Measurements from ENCODE around the gene MMRN2.
A peak's percentile ranks its signal among the peaks of the same experiment; 100 is the strongest.
"Not testable (repeated sequence)": the region's sequence is repeated elsewhere in the genome, so short reads cannot be mapped to it uniquely, and the experiment has no call there.

The MMRN2 gene, protein sequence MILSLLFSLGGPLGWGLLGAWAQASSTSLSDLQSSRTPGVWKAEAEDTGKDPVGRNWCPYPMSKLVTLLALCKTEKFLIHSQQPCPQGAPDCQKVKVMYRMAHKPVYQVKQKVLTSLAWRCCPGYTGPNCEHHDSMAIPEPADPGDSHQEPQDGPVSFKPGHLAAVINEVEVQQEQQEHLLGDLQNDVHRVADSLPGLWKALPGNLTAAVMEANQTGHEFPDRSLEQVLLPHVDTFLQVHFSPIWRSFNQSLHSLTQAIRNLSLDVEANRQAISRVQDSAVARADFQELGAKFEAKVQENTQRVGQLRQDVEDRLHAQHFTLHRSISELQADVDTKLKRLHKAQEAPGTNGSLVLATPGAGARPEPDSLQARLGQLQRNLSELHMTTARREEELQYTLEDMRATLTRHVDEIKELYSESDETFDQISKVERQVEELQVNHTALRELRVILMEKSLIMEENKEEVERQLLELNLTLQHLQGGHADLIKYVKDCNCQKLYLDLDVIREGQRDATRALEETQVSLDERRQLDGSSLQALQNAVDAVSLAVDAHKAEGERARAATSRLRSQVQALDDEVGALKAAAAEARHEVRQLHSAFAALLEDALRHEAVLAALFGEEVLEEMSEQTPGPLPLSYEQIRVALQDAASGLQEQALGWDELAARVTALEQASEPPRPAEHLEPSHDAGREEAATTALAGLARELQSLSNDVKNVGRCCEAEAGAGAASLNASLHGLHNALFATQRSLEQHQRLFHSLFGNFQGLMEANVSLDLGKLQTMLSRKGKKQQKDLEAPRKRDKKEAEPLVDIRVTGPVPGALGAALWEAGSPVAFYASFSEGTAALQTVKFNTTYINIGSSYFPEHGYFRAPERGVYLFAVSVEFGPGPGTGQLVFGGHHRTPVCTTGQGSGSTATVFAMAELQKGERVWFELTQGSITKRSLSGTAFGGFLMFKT

DNA sequence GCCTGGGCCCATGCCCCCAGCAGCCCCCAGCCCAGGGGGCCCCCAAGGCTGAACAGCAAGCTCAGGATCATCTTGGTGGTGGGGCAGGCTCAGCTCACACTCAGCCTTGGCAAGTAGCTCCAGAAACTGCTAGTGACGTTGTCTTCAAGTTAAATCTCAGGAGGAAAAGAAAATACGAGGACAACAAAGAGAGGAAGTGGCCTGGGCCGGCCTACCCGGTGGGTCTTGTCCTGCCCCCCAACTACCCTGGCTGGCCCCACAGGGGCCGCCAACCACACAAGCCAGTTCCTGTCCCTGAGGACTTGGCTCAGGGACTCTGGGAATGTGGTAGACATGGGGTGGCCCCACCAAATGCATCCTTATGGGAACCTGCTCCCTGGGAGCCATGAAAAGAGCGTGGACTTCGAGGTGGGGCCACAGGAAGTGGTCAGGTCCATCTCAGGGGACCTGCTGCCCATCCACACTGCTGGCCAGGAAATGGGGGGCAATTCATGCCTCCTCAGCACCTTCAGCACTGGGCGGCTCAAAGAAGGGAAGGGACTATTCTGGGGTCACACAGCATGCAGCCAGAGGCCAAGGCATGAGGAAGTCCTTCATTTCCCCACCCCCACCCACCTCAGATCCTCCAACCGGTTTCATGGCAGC is at the start of gene MMRN2:
TSS of gene MMRN2 (minus strand) at position 145 of the 645 bp plus-strand sequence. CDS start at position 71, 74 bp downstream.
- DNase-seq, result no peak

DNA sequence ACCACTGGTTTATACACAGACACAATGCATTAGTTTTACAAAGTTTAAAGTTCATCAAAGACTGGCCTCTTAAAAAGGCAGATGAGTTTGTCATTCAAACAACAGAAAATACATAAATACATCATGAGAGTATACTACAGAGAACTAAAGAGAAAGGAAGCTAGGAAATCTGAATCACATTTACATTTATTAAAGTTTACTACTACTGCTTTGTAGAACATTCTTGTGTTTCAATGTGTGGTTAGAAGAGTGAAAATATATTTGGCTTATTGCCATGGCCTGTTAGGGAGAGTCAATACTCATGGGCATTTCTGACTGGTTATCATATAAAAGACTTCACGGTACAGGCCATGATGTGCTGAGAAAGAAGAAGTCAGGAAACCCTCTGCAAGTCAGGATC is 49.7 kb upstream of the MMRN2 start:
- not testable (repeated sequence) for DNase-seq

DNA sequence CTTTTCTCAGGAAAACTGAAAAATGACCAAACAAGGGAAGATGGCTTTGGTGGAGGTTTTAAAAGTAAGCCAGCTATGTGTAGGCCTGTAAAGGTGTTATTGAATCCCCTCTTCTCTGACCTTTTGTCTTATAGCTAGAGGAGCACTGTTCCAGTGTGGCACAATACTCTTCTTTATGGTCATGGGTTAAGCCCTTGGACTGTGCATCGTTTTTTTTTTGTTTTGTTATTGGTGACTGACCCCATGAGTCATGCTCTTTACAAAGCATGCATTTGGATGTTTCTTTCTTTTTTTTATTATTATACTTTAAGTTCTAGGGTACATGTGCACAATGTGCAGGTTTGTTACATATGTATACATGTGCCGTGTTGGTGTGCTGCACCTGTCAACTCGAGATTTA is 43.1 kb upstream of the MMRN2 start:
- peak; percentile 80 for DNase-seq

DNA sequence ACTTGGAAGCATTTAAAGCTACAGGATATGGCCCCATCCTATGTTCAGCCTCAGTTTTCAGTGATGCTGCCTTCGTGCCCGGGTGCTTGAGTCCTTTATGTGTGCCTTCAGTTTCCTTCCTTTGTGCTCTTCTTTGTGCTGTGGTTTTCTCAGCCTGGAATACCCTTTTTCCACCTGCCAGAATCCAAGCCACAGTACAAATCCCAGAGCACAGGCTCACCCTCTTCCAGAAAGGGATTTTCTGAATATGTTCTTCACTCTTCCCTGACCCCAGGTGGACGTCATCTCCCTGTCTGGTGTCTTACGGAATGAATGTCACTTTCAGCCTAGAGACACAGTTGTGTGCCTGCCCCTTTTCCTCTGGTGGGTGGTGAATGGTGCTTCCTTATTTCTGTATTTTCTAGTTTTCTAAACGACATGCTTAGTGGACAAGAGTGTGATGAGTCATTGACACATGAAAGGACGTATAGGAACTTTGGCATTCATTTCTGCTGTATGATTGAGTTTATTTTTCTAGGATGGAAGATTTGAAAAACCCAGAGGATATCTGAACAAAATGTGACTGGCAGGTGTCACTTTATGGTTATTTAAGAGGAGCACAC is 42.5 kb upstream of the MMRN2 start:
- peak; percentile 90 for DNase-seq

DNA sequence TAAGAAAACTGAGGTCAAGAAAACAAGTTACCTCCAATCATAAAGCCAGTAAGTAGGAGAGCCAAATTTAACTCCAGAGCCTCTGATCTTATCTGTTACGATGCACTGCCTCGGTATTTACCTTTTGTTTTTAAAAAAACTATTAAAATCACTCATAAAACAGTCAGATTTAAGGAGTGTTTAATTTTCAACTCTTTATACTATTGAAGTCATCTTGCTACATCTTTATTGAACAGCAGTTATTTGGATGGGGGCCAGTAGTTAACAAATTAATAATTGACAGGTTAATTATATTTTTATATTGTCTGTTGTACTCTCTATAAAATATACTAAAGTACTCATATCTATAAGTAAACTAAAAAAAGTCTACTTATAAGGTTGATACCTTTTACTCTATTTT is 35.5 kb upstream of the MMRN2 start:
- no peak for DNase-seq

DNA sequence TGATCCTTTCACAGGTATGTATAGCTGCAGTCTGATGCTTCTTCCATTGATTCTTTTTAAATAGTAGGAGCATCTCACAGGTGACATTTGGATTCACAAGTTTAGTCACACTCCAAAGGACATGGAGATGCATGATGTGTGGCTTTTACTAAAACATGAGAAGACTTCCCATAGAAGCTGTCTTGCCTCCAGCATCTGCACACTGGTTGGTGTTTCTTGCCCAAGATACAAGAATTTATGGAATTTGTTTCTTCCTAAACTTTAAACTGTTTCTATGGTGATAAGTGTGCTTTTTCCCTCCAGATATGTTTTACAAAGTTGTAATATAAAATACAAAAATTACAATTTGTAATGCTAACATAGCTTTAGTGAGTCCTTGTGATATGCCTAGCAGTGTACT is 35.0 kb upstream of the MMRN2 start:
- DNase-seq, result no peak

DNA sequence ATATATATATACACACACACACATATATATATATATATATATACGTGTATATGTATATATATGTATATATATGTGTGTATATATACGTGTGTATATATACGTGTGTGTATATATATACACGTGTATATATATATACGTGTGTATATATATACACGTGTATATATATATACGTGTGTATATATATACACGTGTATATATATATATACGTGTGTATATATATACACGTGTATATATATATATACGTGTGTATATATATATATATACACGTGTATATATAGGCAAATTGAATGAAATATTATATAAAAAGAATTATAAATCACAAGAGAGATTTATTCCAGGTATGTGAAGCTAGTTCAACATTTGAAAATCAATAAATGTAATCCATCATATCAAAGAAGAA is 33.9 kb upstream of the MMRN2 start:
- DNase-seq, result not testable (repeated sequence)

DNA sequence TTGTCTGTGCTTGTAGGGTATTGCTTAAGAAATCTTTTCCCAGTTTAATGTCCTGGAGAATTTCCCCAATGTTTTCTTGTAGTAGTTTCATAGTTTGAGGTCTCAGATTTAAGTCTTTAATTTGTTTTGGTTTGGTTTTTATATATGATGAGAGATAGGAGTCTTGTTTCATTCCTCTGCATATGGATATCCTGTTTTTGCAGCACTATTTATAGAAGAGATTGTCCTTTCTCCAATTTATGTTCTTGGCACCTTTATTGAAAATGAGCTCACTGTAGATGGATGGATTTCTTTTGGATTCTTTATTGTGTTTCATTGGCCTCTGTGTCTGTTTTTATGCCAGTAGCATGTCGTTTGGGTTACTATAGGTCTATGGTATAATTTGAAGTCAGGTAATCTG is 31.1 kb upstream of the MMRN2 start:
- no peak for DNase-seq

DNA sequence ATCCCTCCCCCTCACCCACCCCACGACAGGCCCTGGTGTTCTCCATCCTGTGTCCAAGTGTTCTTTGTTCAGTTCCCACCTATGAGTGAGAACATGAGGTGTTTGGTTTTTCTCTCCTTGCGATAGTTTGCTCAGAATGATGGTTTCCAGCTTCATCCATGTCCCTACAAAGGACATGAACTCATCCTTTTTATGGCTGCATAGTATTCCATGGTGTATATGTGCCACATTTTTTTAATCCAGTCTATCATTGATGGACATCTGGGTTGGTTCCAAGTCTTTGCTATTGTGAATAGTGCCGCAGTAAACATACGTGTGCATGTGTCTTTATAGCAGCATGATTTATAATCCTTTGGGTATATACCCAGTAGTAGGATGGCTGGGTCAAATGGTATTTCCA is 27.1 kb upstream of the MMRN2 start:
- DNase-seq, result not testable (repeated sequence)

DNA sequence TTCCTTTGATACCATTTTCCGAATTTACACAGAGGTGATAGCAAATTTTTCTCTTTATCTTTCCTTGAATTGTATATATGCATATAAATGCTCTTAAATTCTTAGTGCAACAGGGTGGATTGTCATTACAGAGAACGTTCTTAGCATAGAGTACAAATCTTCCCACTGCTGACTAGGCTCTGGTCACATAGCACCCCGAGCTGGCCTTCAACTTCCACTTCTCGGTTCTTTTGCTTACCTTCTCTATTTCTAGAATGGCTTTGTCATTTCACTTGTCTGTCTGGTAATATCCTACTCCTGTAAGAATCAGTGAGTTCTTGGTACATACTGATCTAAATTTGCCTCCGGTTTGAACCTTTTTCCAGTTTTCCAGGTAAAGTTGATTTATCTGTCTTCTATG is 24.3 kb upstream of the MMRN2 start:
- no peak for DNase-seq

DNA sequence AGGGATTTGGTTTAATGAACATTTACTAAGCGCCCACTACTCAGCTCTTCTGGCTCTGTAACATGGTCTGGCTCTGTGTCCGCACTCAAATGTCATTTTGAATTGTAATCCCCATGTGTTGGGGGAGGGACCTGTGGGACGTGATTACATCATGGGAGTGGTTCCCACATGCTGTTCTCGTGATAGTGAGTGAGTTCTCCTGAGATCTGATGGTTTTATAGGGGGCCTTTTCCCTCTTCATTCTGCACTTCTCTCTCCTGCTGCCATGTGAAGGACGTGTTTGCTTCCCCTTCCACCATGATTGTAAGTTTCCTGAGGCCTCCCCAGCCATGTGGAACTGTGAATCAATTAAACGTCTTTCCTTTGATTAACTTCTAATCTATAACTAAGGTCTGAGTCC is 23.6 kb upstream of the MMRN2 start:
- not testable (repeated sequence) for DNase-seq

DNA sequence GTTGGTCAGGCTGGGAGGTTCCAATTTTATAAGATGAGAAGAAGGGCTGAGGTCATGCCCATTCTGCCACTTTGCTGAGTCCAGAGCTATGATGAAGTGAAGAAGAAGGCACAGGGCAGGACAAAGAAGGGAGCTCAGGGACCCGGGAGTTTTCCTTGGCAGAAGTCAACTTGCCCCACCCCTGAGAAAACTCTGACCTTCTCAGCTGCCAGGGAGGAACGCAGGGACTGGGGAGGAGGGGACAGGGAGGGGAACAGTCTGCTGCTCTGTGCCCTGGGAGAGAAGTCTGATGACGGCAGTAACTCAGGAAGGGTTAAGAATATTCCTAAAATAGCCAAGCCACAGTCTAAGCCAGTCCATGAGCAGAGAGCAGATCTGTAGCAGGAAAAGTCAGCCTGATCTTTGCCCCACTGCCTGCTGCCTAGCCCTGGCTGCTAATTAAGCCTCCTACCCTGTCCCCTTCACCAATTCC is 22.6 kb upstream of the MMRN2 start:
- no peak for DNase-seq

DNA sequence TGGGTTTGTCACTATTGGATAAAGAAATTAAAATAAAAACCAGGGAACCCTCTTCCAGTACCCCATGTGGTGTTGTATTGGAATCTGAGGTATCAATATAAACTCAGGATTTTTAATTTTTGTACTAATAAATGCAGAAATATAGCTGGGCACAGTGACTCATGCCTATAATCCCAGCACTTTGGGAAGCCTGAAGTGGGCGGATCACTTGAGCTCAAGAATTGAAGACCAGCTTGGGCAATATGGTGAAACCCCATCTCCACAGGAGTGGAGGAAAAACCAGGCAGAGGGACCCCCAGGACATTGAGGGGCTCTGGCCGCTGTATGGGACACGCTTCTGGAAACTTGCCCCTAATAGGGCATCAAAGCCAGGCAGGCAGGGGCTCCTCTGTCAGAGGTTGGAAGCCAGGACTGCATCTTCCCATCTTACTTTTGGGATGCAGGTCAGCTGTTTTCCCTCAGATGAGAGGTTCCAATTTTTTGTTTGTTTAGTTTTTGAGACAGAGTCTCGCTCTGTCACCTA is 21.9 kb upstream of the MMRN2 start:
- no peak for DNase-seq

DNA sequence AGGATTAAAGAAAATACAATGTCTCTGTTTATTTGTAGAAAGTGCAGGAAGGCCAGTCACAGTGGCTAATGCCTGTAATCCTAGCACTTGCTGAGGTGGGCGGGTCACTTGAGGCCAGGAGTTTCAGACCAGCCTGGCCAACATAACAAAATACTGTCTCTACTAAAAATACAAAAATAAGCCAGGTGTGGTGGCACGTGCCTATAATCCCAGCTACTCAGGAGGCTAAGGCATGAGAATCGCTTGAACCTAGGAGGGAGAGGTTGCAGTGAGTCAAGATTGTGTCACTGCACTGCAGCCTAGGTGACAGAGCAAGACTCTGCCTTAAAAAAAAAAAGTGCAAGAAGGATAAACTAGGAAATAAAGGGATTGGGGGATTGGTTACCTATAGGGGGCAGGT is 21.0 kb upstream of the MMRN2 start:
- not testable (repeated sequence) for DNase-seq

DNA sequence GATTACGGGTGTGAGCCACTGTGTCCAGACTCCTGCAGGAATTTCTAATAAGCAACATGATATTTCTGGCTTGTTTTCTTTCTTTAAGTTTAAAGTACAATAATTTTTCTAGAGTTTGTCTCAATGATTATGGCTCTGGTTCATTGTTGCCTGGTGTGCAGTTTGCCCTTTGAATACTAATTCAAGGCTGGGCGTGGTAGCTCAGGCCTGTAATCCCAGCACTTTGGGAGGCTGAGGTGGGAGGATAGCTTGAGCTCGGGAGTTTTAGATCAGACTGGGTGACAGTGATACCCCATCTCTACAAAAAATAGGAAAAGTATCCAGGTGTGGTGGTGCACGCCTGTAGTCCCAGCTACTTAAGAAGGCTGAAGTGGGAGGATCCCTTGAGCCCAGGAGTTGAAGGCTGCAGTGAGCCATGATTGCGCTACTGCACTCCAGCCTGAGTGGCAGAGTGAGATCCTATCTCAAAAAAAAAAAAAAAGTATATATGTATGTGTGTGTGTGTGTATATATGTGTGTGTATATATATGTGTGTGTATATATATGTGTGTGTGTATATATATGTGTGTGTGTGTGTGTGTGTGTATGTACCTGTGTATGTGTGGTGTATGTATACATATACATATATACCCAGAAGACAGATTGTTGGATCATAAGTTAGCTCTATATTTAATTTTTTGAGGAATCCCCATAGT is 19.1 kb upstream of the MMRN2 start:
- no peak for DNase-seq

DNA sequence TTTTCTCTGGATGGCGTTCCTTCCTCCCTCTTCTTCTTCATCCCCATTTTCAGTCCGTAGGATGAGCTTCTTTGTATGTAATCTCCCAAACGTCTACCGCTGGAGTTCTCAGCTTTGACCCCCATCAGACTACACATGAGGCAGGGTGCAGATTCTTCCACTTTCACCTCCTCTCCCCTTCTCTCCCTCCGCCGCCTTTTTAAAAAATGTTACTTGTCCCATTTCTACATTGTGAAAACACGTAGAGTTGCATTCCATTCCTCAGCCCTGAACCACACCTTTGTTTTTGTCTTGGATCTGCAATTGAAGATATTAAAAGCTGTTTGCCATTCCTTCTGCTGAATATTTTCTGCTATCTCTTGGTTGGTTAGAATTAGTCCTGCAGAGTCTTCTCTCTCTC is 17.1 kb upstream of the MMRN2 start:
- no peak for DNase-seq

DNA sequence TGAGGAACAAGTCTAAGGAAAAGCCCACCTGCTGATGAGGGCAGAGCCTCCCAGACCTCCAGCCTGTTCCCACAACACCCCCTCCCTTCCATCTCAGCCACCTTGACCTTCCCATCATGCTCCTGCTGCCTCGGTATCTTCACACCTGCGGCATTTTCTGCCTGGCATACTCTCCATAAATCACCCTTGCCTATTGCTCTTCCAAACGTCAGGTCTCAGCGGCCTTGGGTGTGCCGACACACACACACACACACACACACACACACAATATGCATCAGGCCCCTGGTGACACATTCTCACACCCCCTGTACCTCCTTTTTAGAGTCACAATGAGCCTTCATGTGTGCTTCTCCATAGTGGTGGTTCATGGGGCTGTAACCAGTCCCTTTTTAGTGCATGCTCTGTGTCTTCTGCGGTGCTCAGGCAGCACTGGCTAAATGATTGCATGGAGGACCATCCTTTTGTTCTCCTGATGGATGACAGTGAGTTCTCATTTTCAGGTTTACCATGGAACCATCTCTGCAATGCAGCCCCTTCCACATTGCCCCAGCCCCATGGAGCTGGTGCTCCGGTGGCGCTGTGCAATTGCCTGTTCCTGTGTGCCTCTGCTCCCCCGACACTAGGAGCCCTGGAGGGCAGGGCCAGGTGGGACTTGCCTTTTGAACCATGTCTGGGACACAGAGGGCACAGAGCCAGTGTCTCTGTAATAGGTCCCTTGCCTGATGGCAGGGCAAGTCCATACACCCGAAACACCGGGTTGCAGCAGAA is 15.4 kb upstream of the MMRN2 start:
- no peak for DNase-seq

DNA sequence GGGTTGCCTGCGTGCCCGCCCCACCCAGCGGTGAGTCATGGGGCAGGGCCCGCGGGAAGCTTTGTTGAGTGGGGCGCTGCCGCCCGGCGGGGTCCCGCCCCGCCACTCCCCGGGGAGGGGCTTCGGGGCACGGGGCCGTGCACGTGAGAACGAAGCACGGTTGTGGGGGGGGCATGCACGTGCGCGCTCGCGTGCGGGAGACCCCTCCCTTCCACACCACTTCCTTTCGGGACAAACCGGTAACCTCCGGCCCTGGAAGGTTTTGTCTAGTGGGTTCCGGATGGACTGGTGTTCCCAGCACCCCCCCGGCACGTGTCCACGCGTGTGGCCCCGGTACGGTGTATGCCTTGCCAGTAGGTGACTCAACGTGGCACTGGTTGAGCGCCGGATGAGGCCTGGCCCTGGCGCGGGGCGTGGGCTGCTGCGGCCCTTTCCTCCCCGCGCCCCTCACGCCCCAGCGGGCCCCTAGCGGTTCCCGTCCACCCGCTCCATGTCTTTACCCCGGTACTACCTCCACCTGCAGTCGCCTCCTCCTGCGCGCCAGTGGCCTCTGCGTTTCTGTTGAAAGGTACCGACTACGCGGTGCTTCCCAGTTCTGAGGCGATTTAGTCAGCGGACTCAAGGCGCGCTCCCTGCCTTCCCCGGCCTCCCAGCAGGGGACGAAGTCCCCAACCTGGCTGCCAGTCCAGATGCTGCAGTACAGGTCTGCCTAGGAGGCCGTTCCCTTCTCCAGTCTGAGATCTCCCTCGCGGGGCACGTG is 14.0 kb upstream of the MMRN2 start:
- DNase-seq, result peak; percentile 88

DNA sequence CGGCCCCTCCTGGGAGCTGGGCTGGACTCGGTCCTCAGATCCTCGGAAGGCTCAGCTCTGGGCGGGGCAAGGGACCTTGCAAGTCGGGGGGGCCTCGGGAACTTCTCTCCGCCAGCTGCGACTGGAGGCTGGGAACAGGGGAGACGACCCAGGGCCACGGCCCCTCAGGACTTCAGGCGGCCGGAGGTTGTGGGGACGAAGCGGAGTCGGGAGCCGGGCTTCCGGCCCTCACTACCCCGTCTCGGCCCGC is 13.5 kb upstream of the MMRN2 start:
- DNase-seq, result no peak

DNA sequence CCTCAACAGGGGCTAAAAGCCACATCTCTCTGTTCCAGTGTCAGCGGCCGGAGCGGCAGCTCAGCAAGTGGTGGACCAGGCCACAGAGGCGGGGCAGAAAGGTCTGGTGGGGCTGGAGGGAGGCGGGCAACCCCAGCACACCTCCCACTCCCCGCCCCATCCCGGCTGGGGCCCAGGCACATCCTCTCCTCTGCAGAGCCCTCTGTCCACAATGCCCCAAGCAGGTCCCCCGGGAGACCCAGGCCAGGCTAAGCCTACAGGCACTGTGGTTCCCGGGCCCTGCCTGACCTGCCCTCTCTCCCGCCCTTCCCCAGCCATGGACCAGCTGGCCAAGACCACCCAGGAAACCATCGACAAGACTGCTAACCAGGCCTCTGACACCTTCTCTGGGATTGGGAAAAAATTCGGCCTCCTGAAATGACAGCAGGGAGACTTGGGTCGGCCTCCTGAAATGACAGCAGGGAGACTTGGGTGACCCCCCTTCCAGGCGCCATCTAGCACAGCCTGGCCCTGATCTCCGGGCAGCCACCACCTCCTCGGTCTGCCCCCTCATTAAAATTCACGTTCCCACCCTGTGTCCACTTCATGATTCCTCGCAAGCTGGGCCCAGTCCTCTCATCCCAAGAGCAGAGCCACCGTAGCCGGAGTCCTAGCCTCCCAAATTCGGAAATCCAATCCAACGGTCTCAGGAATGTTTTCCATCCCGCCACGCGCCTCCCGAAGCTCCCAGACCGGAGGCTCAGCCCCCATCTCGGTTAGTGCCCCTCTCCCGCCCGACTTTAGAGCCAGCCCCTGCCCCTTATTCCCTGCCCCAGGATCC is 13.0 kb upstream of the MMRN2 start:
- DNase-seq, result no peak

Data from inflammatory macrophage treated with lipopolysaccharide for 4 hours (primary cell).